HUES48 (cell line): ENCODE measurements around the gene HOXA5.

Experiments used
- H3K27ac ChIP-seq: one replicate; pipeline ENCODE4 v1.7.0; 2013; ENCODE audit warnings: low read depth, low read length, inconsistent platforms
- H3K27me3 ChIP-seq: 2 replicates; pipeline ENCODE4 v1.6.1; 2013; ENCODE audit warnings: mild to moderate bottlenecking, low read length; ENCODE audit not compliant: control insufficient read depth, insufficient read depth
- H3K36me3 ChIP-seq: 2 replicates; pipeline ENCODE4 v1.6.1; 2013; ENCODE audit warnings: low read length; ENCODE audit not compliant: control insufficient read depth, insufficient read depth
- H3K4me1 ChIP-seq: 2 replicates; pipeline ENCODE4 v1.6.1; 2013; ENCODE audit warnings: mild to moderate bottlenecking, low read length; ENCODE audit not compliant: control insufficient read depth, insufficient read depth
- H3K4me3 ChIP-seq: 2 replicates; pipeline ENCODE4 v1.5.1; 2013; ENCODE audit warnings: mild to moderate bottlenecking, low read depth, low read length
- H3K9ac ChIP-seq: 2 replicates; pipeline ENCODE4 v1.6.1; 2013; ENCODE audit warnings: mild to moderate bottlenecking, low read depth, low read length, moderate library complexity
- H3K9me3 ChIP-seq: 2 replicates; pipeline ENCODE4 v1.6.1; 2013; ENCODE audit warnings: low read length; ENCODE audit not compliant: control insufficient read depth, insufficient read depth

The HOXA5 gene

DNA sequence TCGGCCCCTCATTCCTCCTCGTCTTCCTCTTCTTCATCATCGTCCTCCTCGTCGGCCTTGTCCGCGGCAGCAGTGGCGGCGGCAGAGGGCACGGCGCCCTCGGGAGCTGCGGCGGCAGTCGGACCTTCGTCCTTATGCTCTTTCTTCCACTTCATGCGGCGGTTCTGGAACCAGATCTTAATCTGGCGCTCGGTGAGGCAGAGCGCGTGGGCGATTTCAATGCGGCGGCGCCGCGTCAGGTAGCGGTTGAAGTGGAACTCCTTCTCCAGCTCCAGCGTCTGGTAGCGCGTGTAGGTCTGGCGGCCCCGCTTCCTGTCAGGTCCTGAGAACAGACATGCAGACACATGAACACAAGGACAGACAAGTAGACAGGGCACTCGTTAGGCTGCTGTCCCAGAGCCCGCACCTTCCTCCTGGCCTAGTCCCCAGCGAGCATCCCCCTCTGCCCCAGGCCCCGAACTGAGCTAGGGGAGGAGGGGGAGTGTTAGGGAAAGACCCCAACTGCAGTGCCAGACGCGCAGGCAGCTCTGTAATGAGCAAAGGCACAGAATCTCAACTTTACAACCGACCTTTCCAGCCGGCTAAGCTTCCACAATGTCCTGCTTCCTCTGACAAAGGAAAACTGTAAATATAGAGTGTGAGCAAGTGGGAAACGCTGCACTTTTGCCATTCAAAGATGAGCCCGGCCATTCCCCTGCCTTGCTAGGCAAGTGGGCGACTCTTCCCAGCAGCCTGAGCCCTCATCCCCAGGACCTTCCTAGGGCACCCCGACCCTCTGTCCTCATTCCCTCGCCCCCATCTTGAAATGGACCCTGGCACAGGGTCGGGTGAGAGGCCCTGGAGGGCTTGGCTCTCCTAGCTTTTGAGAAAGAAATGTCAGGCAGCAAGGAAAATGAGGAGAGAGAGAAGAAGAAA, 11.7 kb upstream of the HOXA5 start:
- Histone ChIP-seq H3K36me3 (no peaks in the 10 kb centered on the region), H3K27me3 (peaks cover 100% of the 10 kb centered on the region), H3K9me3 (peaks cover 4% of the 10 kb centered on the region; the same call in 1 of the 2 replicates), H3K27ac (no peak overlapping the region), H3K9ac (no peak overlapping the region), H3K4me3 (no peak overlapping the region), H3K4me1 (peaks cover 11% of the 10 kb centered on the region; the same call in 1 of the 2 replicates)

- H3K4me3 ChIP-seq, result no peak overlapping the region
- H3K36me3 ChIP-seq, result no peaks in the 10 kb centered on the region
- peaks cover 11% of the 10 kb centered on the region; the same call in 1 of the 2 replicates for H3K4me1 ChIP-seq
- H3K9me3 ChIP-seq, result peaks cover 4% of the 10 kb centered on the region; the same call in 1 of the 2 replicates
- H3K9ac ChIP-seq, result no peak overlapping the region
- H3K27me3 ChIP-seq, result peaks cover 100% of the 10 kb centered on the region
- no peak overlapping the region for H3K27ac ChIP-seq
Observed at GRCh38 chr7:27154369-27154768, 10.9 kb upstream of the HOXA5 start.

- H3K9ac ChIP-seq, result no peak overlapping the region
- H3K27ac ChIP-seq, result no peak overlapping the region
- H3K9me3 ChIP-seq, result peaks cover 4% of the 10 kb centered on the region; the same call in 1 of the 2 replicates
- peaks cover 11% of the 10 kb centered on the region; the same call in 1 of the 2 replicates for H3K4me1 ChIP-seq
- peaks cover 100% of the 10 kb centered on the region for H3K27me3 ChIP-seq
- H3K4me3 ChIP-seq, result no peak overlapping the region
- no peaks in the 10 kb centered on the region for H3K36me3 ChIP-seq
Observed at GRCh38 chr7:27153526-27153925, 10.0 kb upstream of the HOXA5 start.

DNA sequence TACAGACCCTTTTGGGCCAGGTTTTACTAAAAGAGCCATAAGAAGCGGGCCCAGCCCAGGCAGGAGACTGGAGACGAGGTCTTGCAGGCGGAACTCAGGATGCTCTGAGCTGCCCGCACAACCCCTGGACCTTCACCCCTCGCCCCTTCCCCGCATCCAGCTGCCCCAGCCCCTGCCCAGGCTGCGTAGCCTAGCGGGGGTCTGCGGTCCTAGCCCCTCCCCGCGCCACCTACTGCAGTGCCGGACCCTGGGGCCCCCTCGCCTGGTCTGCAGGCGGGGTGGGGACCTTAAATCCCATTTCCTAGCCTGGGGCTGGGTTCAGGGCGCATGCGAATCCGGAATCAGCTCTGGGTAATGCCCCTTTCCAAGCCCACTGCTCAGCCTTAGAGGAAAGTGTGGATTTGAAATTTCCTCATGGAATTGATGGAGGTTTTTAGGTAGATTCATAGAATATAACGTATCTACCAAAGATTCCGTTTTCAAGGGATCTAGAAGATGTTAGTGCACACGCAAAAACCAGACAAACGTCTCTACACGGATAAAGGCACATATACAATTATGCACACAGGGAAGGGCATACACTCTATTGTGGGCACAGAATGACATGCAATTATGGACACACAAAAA, 9.4 kb upstream of the HOXA5 start:
- peaks cover 100% of the 10 kb centered on the region for H3K27me3 ChIP-seq
- H3K27ac ChIP-seq, result no peak overlapping the region
- peaks cover 11% of the 10 kb centered on the region; the same call in 1 of the 2 replicates for H3K4me1 ChIP-seq
- H3K36me3 ChIP-seq, result no peaks in the 10 kb centered on the region
- H3K9ac ChIP-seq, result no peak overlapping the region
- H3K4me3 ChIP-seq, result no peak overlapping the region
- H3K9me3 ChIP-seq, result peaks cover 4% of the 10 kb centered on the region; the same call in 1 of the 2 replicates

DNA sequence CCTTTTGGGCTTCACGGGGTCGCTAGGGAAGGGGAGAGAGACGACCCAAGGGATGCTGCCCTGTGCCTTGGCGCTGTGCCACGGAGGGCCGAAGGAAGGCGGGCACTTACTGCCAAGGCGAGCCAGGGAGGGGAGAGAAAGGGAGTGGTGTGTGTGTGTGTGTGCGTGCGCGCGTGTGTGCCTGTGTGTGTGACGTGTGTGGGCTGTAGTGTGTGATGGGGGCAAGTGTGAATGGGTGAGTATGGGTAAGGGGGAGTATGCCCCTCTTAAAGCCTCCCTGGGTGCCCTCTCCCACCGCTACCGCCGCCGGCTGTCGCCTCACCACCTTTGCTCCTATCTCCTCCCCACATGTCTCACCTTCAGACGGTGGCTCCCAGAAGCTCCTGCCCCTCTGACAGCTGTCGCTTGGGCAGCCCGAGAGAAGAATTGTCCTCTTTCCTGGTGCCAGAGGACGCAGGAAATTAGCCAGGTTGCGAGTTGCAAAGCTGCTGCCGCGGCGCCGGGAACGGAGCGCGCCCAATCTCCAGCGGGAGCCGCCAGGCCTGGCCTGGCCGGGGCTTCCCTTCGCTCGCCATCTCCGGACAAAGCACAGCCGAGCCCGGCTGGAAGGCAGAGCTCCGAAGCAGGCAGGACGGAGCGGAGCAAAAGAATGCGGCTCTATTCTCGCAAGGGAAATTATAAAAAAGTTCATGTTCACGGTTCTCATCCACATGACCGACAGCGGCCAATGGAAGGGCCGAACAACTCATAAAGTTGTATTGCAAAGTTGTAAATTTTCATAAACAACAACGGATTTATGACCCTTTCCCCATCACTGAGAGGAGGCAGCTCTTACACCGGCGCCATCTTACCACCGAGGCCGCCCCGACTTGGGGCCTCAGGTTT, 8.7 kb upstream of the HOXA5 start, which contains the start of gene HOXA3:
HOXA3 (minus strand) TSS at position 653 of the 885 bp plus-strand sequence. CDS start 41,943 bp downstream, outside the sequence.
- Histone ChIP-seq H3K27me3 (peaks cover 100% of the 10 kb centered on the region), H3K36me3 (no peaks in the 10 kb centered on the region), H3K4me1 (peaks cover 11% of the 10 kb centered on the region; the same call in 1 of the 2 replicates), H3K9me3 (peaks cover 4% of the 10 kb centered on the region; the same call in 1 of the 2 replicates), H3K4me3 (no peak within 1 kb of the TSS), H3K9ac (no peak within 1 kb of the TSS), H3K27ac (no peak within 1 kb of the TSS)

- Histone ChIP-seq H3K4me3 (peak overlapping the region; percentile 46; the same call in 1 of the 2 replicates), H3K36me3 (no peaks in the 10 kb centered on the region), H3K4me1 (peaks cover 10% of the 10 kb centered on the region; the same call in 1 of the 2 replicates), H3K9ac (no peak overlapping the region), H3K27ac (no peak overlapping the region), H3K9me3 (no peaks in the 10 kb centered on the region), H3K27me3 (peaks cover 100% of the 10 kb centered on the region)
Observed at GRCh38 chr7:27151341-27151930, 8.0 kb upstream of the HOXA5 start.

GRCh38 chr7:27150568-27151340, 7.3 kb upstream of the HOXA5 start:
- Histone ChIP-seq H3K4me3 (peak overlapping the region; percentile 46), H3K9me3 (no peaks in the 10 kb centered on the region), H3K27me3 (peaks cover 100% of the 10 kb centered on the region), H3K9ac (no peak overlapping the region), H3K4me1 (peaks cover 8% of the 10 kb centered on the region; the same call in 1 of the 2 replicates), H3K36me3 (no peaks in the 10 kb centered on the region), H3K27ac (no peak overlapping the region)

DNA sequence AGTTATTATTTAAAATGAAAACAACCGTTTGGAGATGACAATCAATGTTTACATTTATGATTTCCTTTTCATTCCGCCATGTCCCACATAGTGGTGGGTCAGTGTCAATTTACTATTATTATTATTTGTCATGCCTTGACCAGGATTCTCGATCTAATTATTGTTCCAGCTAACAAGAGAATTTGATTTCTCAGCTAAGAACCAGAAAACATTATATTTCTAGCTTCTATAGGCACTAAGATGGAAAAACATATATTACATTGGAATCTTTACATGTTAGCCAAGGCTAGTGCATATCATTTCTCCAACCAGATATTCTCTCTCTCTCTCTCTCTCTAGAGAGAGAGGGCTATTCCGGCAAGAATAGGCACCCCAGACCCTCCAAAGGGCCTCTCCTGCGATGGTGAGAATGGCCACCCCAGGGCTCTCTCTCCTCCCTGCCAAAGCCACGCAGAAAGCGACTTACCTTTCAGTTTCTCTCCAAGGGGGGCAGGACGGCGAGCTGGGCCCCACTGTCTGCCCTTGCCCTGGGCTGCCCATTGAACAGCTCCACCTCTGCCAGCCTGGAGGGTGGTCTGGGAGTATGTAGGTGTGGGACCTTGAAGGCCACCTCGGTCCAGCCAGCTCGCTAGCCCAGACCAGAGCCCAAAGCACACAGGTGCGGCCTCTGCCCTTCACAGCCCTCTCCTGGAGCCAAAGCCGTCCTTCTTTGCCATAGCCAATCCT, 6.5 kb upstream of the HOXA5 start:
- Histone ChIP-seq H3K4me3 (no peak overlapping the region), H3K36me3 (no peaks in the 10 kb centered on the region), H3K9ac (no peak overlapping the region), H3K27me3 (peaks cover 100% of the 10 kb centered on the region), H3K27ac (no peak overlapping the region), H3K4me1 (peaks cover 8% of the 10 kb centered on the region; the same call in 1 of the 2 replicates), H3K9me3 (no peaks in the 10 kb centered on the region)
